ENCODE measurements around the gene TENT4B. TPM values are rescaled to one million over a fixed set of nuclear protein-coding genes. Genes with fewer than 3 reads are reported as not detected.

Gene TENT4B
- total RNA-seq, 4 donors from 2014 or later, result 10.7 to 15.6 (median 13.2) TPM

DNA sequence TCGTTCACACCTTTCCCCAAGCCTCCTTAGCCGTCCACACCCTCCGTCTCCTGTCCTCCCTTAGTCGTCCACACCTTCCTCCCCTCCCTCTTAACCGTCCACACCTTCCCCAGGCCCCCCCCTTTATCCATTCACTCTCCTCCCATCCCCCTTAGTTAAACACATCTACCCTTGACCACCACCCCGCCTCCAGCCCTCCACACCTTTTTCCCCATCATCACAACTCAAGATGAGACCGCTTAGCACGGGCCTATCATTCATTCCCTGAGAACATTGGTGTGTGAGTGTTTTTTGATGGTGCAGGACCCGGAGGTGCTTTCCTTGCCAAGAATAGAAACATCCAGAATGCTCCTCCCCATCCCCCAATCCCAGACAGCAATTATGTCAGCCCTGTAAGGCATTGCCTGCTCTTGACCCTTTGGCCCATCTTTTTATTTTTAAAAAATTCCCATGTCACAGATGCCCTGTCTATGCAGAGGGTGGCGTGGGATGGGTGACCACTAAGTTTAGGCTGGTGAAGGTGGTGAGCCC is 1.4 kb downstream of the TENT4B start:
- ATAC-seq (ENCODE audit: low FRiP score) (no peak), DNase-seq (ENCODE audit: low spot score) (no peak)
- no peak for TF ChIP-seq CTCF (IDR thresholded peaks at IDR 0.05)

- DNase-seq (ENCODE audit: low spot score) (no peak), ATAC-seq (ENCODE audit: low FRiP score) (no peak)
- no peak for TF ChIP-seq CTCF (IDR thresholded peaks at IDR 0.05)
Observed at GRCh38 chr16:50155925-50156324, 2.8 kb downstream of the TENT4B start.

DNA sequence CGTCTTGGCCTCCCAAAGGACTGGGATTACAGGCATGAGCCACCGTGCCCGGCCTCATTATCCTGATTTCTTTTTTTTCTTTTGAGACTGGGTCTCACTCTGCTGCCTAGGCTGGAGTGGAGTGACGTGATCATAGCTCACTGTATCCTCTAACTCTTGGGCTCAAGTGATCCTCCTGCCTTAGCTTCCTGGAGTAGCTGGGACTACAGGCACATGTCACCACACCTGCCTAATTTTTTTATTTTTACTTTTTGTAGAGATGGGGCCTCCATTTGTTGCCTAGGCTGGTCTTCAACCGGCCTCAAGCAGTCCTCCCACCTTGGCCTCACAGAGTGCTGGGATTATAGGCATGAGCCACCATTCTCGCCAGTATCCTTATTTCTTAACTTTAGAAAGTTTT is 3.5 kb downstream of the TENT4B start:
- no peak for TF ChIP-seq CTCF (IDR thresholded peaks at IDR 0.05)
- no peak for ATAC-seq (ENCODE audit: low FRiP score)

GRCh38 chr16:50160495-50161164 is 7.5 kb downstream of the TENT4B start:
- peak; percentile 48 for ATAC-seq (ENCODE audit: low FRiP score)
- no peak for TF ChIP-seq CTCF (IDR thresholded peaks at IDR 0.05)
- DNase-seq (ENCODE audit: low spot score), result no peak

More for the DNA sequence above, 3.5 kb downstream of the TENT4B start:
- no peak for DNase-seq (ENCODE audit: low spot score)

DNA sequence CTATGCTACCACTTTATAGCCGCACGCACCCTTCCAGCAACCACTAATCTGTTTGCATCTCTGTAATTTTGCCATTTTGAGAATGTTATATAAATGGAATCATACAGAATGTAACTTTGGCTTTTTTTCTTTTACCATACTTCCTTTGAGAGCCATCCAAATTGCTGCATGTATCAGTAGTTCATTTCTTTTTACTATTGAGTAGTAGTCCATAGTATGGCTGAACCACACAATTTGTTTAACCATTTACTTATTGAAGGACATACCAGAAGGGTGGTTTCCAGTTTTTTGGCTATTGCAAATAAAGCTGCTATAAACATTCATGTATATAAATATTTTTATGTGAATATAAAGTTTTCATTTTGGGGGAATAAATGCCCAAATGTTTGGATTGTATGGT is 8.8 kb downstream of the TENT4B start:
- DNase-seq (ENCODE audit: low spot score) (no peak), ATAC-seq (ENCODE audit: low FRiP score) (no peak)
- TF ChIP-seq CTCF (IDR thresholded peaks at IDR 0.05), result no peak

DNA sequence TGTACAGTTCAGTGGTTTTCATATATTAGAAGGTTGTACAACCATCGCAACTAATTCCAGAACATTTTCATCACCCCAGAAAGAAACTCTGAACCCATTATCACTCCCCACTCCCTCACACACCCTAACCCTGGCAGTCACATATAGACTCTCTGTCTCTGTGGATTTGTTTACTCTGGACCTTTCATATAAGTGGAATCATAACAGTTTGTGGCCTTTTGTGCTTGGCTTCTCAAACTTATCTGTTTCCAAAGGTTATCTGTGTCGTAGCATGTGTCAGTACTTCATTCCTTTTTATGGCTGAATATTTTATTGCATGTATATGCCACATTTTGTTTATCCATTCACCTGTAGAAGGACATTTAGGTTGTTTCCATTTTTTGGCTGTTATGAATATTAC is 12.4 kb downstream of the TENT4B start:
- TF ChIP-seq CTCF (IDR thresholded peaks at IDR 0.05), result no peak
- ATAC-seq (ENCODE audit: low FRiP score) (no peak), DNase-seq (ENCODE audit: low spot score) (no peak)

Measured in omental fat pad (tissue), 4 donors.